ENCODE data around the gene CDC42BPB. TPM values are rescaled to one million over a fixed set of nuclear protein-coding genes. Genes with fewer than 3 reads are reported as not detected.

The CDC42BPB gene
- total and polyA plus RNA-seq, 2 of the 13 experiments (the other 11 are each of a cell fraction or from before 2014, with no cell fraction given): 19.7 to 32.3 TPM

- TF ChIP-seq ZNF280B (CRISPR knock-in tag; IDR thresholded peaks at IDR 0.05; ENCODE audit: borderline replicate concordance) (no peak), ZNF660 (CRISPR knock-in tag; IDR thresholded peaks at IDR 0.05; ENCODE audit: borderline replicate concordance, low read depth) (no peak), FOXP1 (IDR thresholded peaks at IDR 0.05) (no peak), FOXP1 (CRISPR knock-in tag; IDR thresholded peaks at IDR 0.05) (no peak), MTA1 (CRISPR knock-in tag; IDR thresholded peaks at IDR 0.05; ENCODE audit: borderline replicate concordance) (no peak), ZNF768 (CRISPR knock-in tag; IDR thresholded peaks at IDR 0.05) (peak; percentile 28; the same call in 1 of the 2 replicates), ZKSCAN5 (CRISPR knock-in tag; IDR thresholded peaks at IDR 0.05) (no peak), ZNF318 (CRISPR knock-in tag; IDR thresholded peaks at IDR 0.05) (no peak), ZNF788 (CRISPR knock-in tag; IDR thresholded peaks at IDR 0.05; ENCODE audit: borderline replicate concordance) (peak; percentile 35; the same call in 1 of the 2 replicates), ZNF552 (CRISPR knock-in tag; IDR thresholded peaks at IDR 0.05; ENCODE audit: borderline replicate concordance) (no peak), PHF8 (CRISPR knock-in tag; IDR thresholded peaks at IDR 0.05) (peak; percentile 82), ELF3 (CRISPR knock-in tag; IDR thresholded peaks at IDR 0.05) (no peak), ZNF263 (CRISPR knock-in tag; IDR thresholded peaks at IDR 0.05) (no peak), SMC3 (IDR thresholded peaks at IDR 0.05; ENCODE audit: low read length) (no peak), PAXIP1 (CRISPR knock-in tag; conservative IDR thresholded peaks at IDR 0.05) (no peak)
These were observed at the start of gene CDC42BPB (continued) for GRCh38 chr14:103057372-103058163.
